ENCODE data around the gene NDUFAF8.

The NDUFAF8 gene

GRCh38 chr17:81250286-81251093, 11.4 kb downstream of the NDUFAF8 start:
- TF ChIP-seq CTCF (IDR thresholded peaks at IDR 0.05; ENCODE audit: low read depth, low read length, missing control alignments): no peak
- no peak overlapping the region for H3K4me3 ChIP-seq (ENCODE audit: low read depth, low read length)
- DNase-seq (ENCODE audit: low read depth): no peak

- no peak for TF ChIP-seq CTCF (IDR thresholded peaks at IDR 0.05; ENCODE audit: low read depth, low read length, missing control alignments)
- DNase-seq (ENCODE audit: low read depth): no peak
- no peak overlapping the region for H3K4me3 ChIP-seq (ENCODE audit: low read depth, low read length)
Measured at GRCh38 chr17:81251094-81251708, 12.1 kb downstream of the NDUFAF8 start.

GRCh38 chr17:81251709-81252301, 12.7 kb downstream of the NDUFAF8 start:
- H3K4me3 ChIP-seq (ENCODE audit: low read depth, low read length): no peak overlapping the region
- no peak for TF ChIP-seq CTCF (IDR thresholded peaks at IDR 0.05; ENCODE audit: low read depth, low read length, missing control alignments)
- DNase-seq (ENCODE audit: low read depth): no peak

- H3K4me3 ChIP-seq (ENCODE audit: low read depth, low read length): no peak overlapping the region
- no peak for TF ChIP-seq CTCF (IDR thresholded peaks at IDR 0.05; ENCODE audit: low read depth, low read length, missing control alignments)
- DNase-seq (ENCODE audit: low read depth): no peak
Measured at GRCh38 chr17:81252326-81252986, 13.3 kb downstream of the NDUFAF8 start.

GRCh38 chr17:81252987-81253329, 13.8 kb downstream of the NDUFAF8 start:
- no peak for TF ChIP-seq CTCF (IDR thresholded peaks at IDR 0.05; ENCODE audit: low read depth, low read length, missing control alignments)
- DNase-seq (ENCODE audit: low read depth): no peak
- H3K4me3 ChIP-seq (ENCODE audit: low read depth, low read length): no peak overlapping the region

GRCh38 chr17:81253358-81254131, 14.4 kb downstream of the NDUFAF8 start:
- no peak overlapping the region for H3K4me3 ChIP-seq (ENCODE audit: low read depth, low read length)
- peak; percentile 86 for TF ChIP-seq CTCF (IDR thresholded peaks at IDR 0.05; ENCODE audit: low read depth, low read length, missing control alignments)
- DNase-seq (ENCODE audit: low read depth): no peak

Data from GM12864 (cell line).